Keratinocyte (primary cell): ENCODE measurements around the gene RPS26. TPM values are rescaled to one million over a fixed set of nuclear protein-coding genes. Genes with fewer than 3 reads are reported as not detected.

ENCODE experiments used
- DNase-seq: peaks from one replicate; pipeline ENCODE4 v3.0.0-alpha.2; 2011; ENCODE audit warnings: low read depth, missing footprints, low spot score
- FAIRE-seq: peaks from 2 replicates; lab custom pipeline; 2011; peaks lifted over from hg19 to GRCh38; lab: Jason Lieb, UNC
- H2AFZ ChIP-seq: 2 replicates; pipeline ENCODE4 v1.6.0; 2012; ENCODE audit warnings: low read length, control low read depth, inconsistent platforms; ENCODE audit not compliant: control insufficient read depth
- H3K27ac ChIP-seq: 2 replicates; pipeline ENCODE4 v1.5.1; 2011; ENCODE audit warnings: low read length; ENCODE audit not compliant: control insufficient read depth, insufficient read depth
- H3K27me3 ChIP-seq: 3 replicates; pipeline ENCODE4 v1.6.0; 2011; ENCODE audit warnings: low read length; ENCODE audit not compliant: control insufficient read depth, insufficient read depth; ENCODE audit errors: extremely low read depth
- H3K36me3 ChIP-seq, 2 experiments: 2 replicates in 1 of 2; 3 replicates in 1 of 2; pipeline ENCODE4 v1.5.1; 2011; ENCODE audit warnings: low read length in 2 of 2, mild to moderate bottlenecking in 1 of 2; ENCODE audit not compliant: control insufficient read depth in 2 of 2, insufficient read depth in 2 of 2; ENCODE audit errors: extremely low read depth in 1 of 2
- H3K4me1 ChIP-seq: 3 replicates; pipeline ENCODE4 v1.5.1; 2011; ENCODE audit warnings: low read length; ENCODE audit not compliant: control insufficient read depth, insufficient read depth; ENCODE audit errors: extremely low read depth
- H3K4me2 ChIP-seq: 3 replicates; pipeline ENCODE4 v1.6.0; 2011; ENCODE audit warnings: low read depth, low read length; ENCODE audit not compliant: control insufficient read depth, insufficient read depth; ENCODE audit errors: extremely low read depth
- H3K4me3 ChIP-seq, 3 experiments: fragments of 200-600 bp in 1 of 3; sonication (generic) in 1 of 3; 2 replicates in 2 of 3; 3 replicates in 1 of 3; pipeline ENCODE4 v1.5.1; 2011 to 2016; ENCODE audit warnings: low read length in 3 of 3, mild to moderate bottlenecking in 3 of 3, control low read depth in 2 of 3, inconsistent platforms in 1 of 3, low read depth in 1 of 3, mixed read lengths in 1 of 3, mixed run types in 1 of 3, moderate library complexity in 1 of 3; ENCODE audit not compliant: control insufficient read depth in 2 of 3, insufficient read depth in 2 of 3; ENCODE audit errors: extremely low read depth in 1 of 3
- H3K79me2 ChIP-seq: 2 replicates; pipeline ENCODE4 v1.6.0; 2012; ENCODE audit warnings: low read length; ENCODE audit not compliant: control insufficient read depth, insufficient read depth
- H3K9ac ChIP-seq: 3 replicates; pipeline ENCODE4 v1.6.0; 2011; ENCODE audit warnings: low read length; ENCODE audit not compliant: control insufficient read depth, insufficient read depth; ENCODE audit errors: extremely low read depth
- H3K9me1 ChIP-seq: 3 replicates; pipeline ENCODE4 v1.6.0; 2011; ENCODE audit warnings: low read length; ENCODE audit not compliant: control insufficient read depth, insufficient read depth; ENCODE audit errors: extremely low read depth
- H3K9me3 ChIP-seq: 2 replicates; pipeline ENCODE4 v1.5.1; 2012; ENCODE audit warnings: low read depth, low read length; ENCODE audit not compliant: control insufficient read depth
- H4K20me1 ChIP-seq: 3 replicates; pipeline ENCODE4 v1.6.0; 2011; ENCODE audit warnings: low read length; ENCODE audit not compliant: control insufficient read depth, insufficient read depth; ENCODE audit errors: extremely low read depth
- EZH2 ChIP-seq: IDR thresholded peaks from one replicate; pipeline ENCODE4 v1.6.1; 2012; ENCODE audit warnings: inconsistent platforms, mild to moderate bottlenecking, low read length, moderate library complexity
- dilution Hi-C: fragments of 300-500 bp; cut with MboI; formaldehyde crosslinking; loops from one replicate; pipeline ENCODE4 v1.7.0; 2020; ENCODE audit warnings: low sequenced_read_pairs; ENCODE audit not compliant: extremely low pct_ligation_motif_present
- polyA plus RNA-seq, 5 experiments: library from polyadenylated mRNA; depleted of rRNA in 3 of 5; stranded (reverse) in 3 of 5; stranded (forward) in 1 of 5; unstranded in 1 of 5; fragments of >200 nt; gene quantifications; 1 replicate in 1 of 5; 2 replicates in 3 of 5; 3 replicates in 1 of 5; pipeline versions ENCODE4 v1.2.1 to v1.2.3, GENCODE V29; 2011 to 2012; ENCODE audit warnings: missing spikeins in 2 of 5, low read depth in 1 of 5, low replicate concordance in 1 of 5
- TF ChIP-seq, protein P1 (sequence below), 3 experiments: IDR thresholded peaks in 1 of 3; conservative IDR thresholded peaks in 1 of 3; optimal IDR thresholded peaks in 1 of 3; 2 replicates in 2 of 3; 3 replicates in 1 of 3; pipeline versions ENCODE3 to v1.5.1; 2011; ENCODE audit warnings: low read length in 3 of 3, mild to moderate bottlenecking in 3 of 3, moderate library complexity in 2 of 3, control low read depth in 1 of 3, inconsistent platforms in 1 of 3; ENCODE audit not compliant: insufficient read depth in 2 of 3; ENCODE audit errors: extremely low read depth in 1 of 3

Gene RPS26
- polyA plus RNA-seq, 1 donor (not counting 4 experiments of a cell fraction or from before 2014, with no cell fraction given) = 663 TPM

DNA sequence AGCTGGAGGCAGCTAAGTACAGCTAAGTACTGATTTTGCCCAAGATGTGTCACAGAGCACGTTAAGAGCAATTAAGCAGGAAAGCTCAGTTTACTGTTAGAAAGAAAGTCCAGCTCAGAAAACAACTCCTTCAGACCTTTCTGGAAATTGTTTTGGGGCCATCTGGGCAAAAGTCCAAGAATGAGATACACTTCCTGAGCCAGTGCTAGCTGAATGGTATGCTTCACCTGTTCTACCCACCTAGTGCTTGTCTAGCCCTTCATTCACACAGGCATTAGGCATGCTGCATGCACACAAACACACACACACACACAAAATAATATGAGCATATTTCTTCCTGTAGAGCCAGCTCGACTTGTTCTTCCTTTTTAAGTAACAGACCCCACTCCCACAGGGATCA is 27.5 kb upstream of the RPS26 start:
- TF ChIP-seq, protein P1, sequence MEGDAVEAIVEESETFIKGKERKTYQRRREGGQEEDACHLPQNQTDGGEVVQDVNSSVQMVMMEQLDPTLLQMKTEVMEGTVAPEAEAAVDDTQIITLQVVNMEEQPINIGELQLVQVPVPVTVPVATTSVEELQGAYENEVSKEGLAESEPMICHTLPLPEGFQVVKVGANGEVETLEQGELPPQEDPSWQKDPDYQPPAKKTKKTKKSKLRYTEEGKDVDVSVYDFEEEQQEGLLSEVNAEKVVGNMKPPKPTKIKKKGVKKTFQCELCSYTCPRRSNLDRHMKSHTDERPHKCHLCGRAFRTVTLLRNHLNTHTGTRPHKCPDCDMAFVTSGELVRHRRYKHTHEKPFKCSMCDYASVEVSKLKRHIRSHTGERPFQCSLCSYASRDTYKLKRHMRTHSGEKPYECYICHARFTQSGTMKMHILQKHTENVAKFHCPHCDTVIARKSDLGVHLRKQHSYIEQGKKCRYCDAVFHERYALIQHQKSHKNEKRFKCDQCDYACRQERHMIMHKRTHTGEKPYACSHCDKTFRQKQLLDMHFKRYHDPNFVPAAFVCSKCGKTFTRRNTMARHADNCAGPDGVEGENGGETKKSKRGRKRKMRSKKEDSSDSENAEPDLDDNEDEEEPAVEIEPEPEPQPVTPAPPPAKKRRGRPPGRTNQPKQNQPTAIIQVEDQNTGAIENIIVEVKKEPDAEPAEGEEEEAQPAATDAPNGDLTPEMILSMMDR (optimal IDR thresholded peaks at IDR 0.05 in 1 of 3, IDR thresholded peaks at IDR 0.05 in 1 of 3, conservative IDR thresholded peaks at IDR 0.05 in 1 of 3; ENCODE audit: extremely low read depth in 1 of 3, insufficient read depth in 2 of 3, low read length in 3 of 3) = no peak
- no peak for TF ChIP-seq EZH2
- DNase-seq (no peak), FAIRE-seq (no peak)
- no peak overlapping the region for H3K4me2 ChIP-seq
- H4K20me1 ChIP-seq = no peaks in the 10 kb centered on the region
- H3K36me3 ChIP-seq = no peaks in the 10 kb centered on the region
- H3K9ac ChIP-seq = no peak overlapping the region
- no peak overlapping the region for H3K4me3 ChIP-seq
- no peaks in the 10 kb centered on the region for H3K4me1 ChIP-seq
- no peak overlapping the region for H3K27ac ChIP-seq
- H3K9me3 ChIP-seq = no peaks in the 10 kb centered on the region
- H3K79me2 ChIP-seq = no peaks in the 10 kb centered on the region
- no peaks in the 10 kb centered on the region for H3K9me1 ChIP-seq
- no peak overlapping the region for H2AFZ ChIP-seq
- dilution Hi-C loops = no loop called here
- H3K27me3 ChIP-seq = no peaks in the 10 kb centered on the region

DNA sequence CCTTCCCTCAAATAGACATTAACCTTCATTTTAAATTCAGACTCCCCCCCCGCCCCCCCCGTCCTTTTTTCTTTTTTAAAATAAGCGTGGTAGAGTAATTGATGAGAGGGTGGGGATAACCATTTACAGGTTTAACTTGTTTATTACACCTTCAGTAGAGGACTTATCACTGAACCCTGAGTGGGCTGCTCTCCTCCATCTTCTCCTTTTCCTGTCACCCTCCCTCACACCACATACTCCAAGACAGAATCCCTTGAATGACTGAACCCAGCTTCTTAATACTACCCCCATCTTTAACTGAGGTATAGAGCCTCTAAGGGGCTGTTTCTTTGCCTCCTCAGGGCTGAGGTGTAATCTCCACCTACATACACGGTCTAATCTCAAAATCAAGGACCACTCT is 24.5 kb upstream of the RPS26 start:
- no peak overlapping the region for H3K4me2 ChIP-seq
- dilution Hi-C loops = no loop called here
- no peak for FAIRE-seq

More for the DNA sequence above, 24.5 kb upstream of the RPS26 start:
- H3K4me1 ChIP-seq = no peaks in the 10 kb centered on the region
- TF ChIP-seq EZH2 = no peak
- TF ChIP-seq, protein P1 (optimal IDR thresholded peaks at IDR 0.05 in 1 of 3, IDR thresholded peaks at IDR 0.05 in 1 of 3, conservative IDR thresholded peaks at IDR 0.05 in 1 of 3; ENCODE audit: extremely low read depth in 1 of 3, insufficient read depth in 2 of 3, low read length in 3 of 3) = no peak
- no peak overlapping the region for H2AFZ ChIP-seq
- H4K20me1 ChIP-seq = no peaks in the 10 kb centered on the region
- no peaks in the 10 kb centered on the region for H3K79me2 ChIP-seq
- H3K9me3 ChIP-seq = no peaks in the 10 kb centered on the region
- no peaks in the 10 kb centered on the region for H3K9me1 ChIP-seq
- H3K36me3 ChIP-seq = no peaks in the 10 kb centered on the region
- H3K27me3 ChIP-seq = no peaks in the 10 kb centered on the region
- DNase-seq = no peak
- H3K27ac ChIP-seq = no peak overlapping the region
- no peak overlapping the region for H3K9ac ChIP-seq
- no peak overlapping the region for H3K4me3 ChIP-seq
